HCT116 (cell line): ENCODE measurements around the gene GGA1. TPM values are rescaled to one million over a fixed set of nuclear protein-coding genes. Genes with fewer than 3 reads are reported as not detected.

Experiments used
- ATAC-seq: fragments of 200-7000 bp; cut with Tn5 transposase; 2 replicates; pipeline ENCODE4 v1.9.1; 2020; ENCODE audit warnings: mild to moderate bottlenecking, moderate library complexity
- BruUV-seq: library from RNA; stranded (reverse); fragments of 400-500 nt; replicated peaks from 2 replicates; lab custom pipeline; 2021; lab: Mats Ljungman, UMichigan
- CTCF ChIA-PET: fragments of 300-600 bp; sonication (Branson Sonifier 250); formaldehyde crosslinking; loops from one replicate; lab custom pipeline; 2021; ENCODE audit warnings: antibody characterized with exemption; lab: Charles Lee
- POLR2A ChIA-PET: fragments of 300-600, 350-600 bp; sonication (Branson Sonifier 250); formaldehyde crosslinking; loops from one replicate; lab custom pipeline; 2021; ENCODE audit warnings: antibody characterized with exemption; lab: Charles Lee
- RAD21 ChIA-PET, 2 experiments: fragments of 300-600 bp; sonication (Branson Sonifier 250); formaldehyde crosslinking; loops; one replicate each; lab custom pipeline; 2023; ENCODE audit warnings: low total read pairs in 2 of 2; ENCODE audit not compliant: uncharacterized antibody in 2 of 2, unreplicated experiment in 2 of 2, low non-redundant PET in 1 of 2; lab: Charles Lee
- DNase-seq: peaks from one replicate; pipeline ENCODE4 v3.0.0-alpha.2; 2010; ENCODE audit warnings: low read depth, low spot score
- H2AFZ ChIP-seq: fragments of 200-600 bp; shearing (Covaris generic), sonication (generic); 2 replicates; pipeline ENCODE4 v1.6.1; 2017; ENCODE audit warnings: low read depth, mixed run types, mixed read lengths, antibody characterized with exemption, low read length; ENCODE audit not compliant: poor library complexity, severe bottlenecking
- H3K27ac ChIP-seq: 2 replicates; pipeline ENCODE4 v1.5.1; 2012; ENCODE audit warnings: low read depth, low read length
- H3K27me3 ChIP-seq: fragments of 200-600 bp; sonication (generic); 2 replicates; pipeline ENCODE4 v1.6.1; 2016; ENCODE audit warnings: mixed run types, low read length, mixed read lengths; ENCODE audit not compliant: insufficient read depth
- H3K36me3 ChIP-seq, 2 experiments: fragments of 200-500 bp in 1 of 2; fragments of 200-600 bp in 1 of 2; sonication (Bioruptor generic) in 1 of 2; sonication (generic) in 1 of 2; 2 replicates each; pipeline versions ENCODE4 v1.5.1 to v1.6.1; 2014 to 2016; ENCODE audit warnings: low read length in 2 of 2, inconsistent platforms in 1 of 2, mixed read lengths in 1 of 2, mixed run types in 1 of 2; ENCODE audit not compliant: insufficient read depth in 2 of 2, control insufficient read depth in 1 of 2
- H3K4me1 ChIP-seq, 2 experiments: fragments of 200-600 bp in 1 of 2; sonication (generic) in 1 of 2; 2 replicates each; pipeline versions ENCODE4 v1.5.1 to v1.6.1; 2012 to 2017; ENCODE audit warnings: low read length in 2 of 2, inconsistent platforms in 1 of 2, mild to moderate bottlenecking in 1 of 2, mixed read lengths in 1 of 2, mixed run types in 1 of 2, moderate library complexity in 1 of 2; ENCODE audit not compliant: insufficient read depth in 2 of 2, control insufficient read depth in 1 of 2
- H3K4me2 ChIP-seq: fragments of 200-600 bp; sonication (generic); 2 replicates; pipeline ENCODE4 v1.6.1; 2017; ENCODE audit warnings: mixed run types, low read length, mixed read lengths
- H3K4me3 ChIP-seq, 2 experiments: fragments of 200-600 bp in 1 of 2; sonication (generic) in 1 of 2; replicated peaks in 1 of 2; 2 replicates each; pipeline ENCODE4 v1.5.1; 2011 to 2016; ENCODE audit warnings: low read length in 2 of 2, control low read depth in 1 of 2, low read depth in 1 of 2, mild to moderate bottlenecking in 1 of 2, mixed read lengths in 1 of 2, mixed run types in 1 of 2
- H3K79me2 ChIP-seq: fragments of 200-600 bp; sonication (generic); 2 replicates; pipeline ENCODE4 v1.6.1; 2017; ENCODE audit warnings: mild to moderate bottlenecking, mixed run types, low read length, moderate library complexity, mixed read lengths; ENCODE audit not compliant: insufficient read depth
- H3K9ac ChIP-seq: fragments of 200-600 bp; sonication (generic); 2 replicates; pipeline ENCODE4 v1.6.1; 2016; ENCODE audit warnings: low read length, mixed read lengths
- H3K9me2 ChIP-seq: fragments of 200-600 bp; sonication (generic), shearing (Covaris generic); 2 replicates; pipeline ENCODE4 v1.6.1; 2017; ENCODE audit warnings: mixed run types, mild to moderate bottlenecking, moderate library complexity; ENCODE audit not compliant: insufficient read depth
- H3K9me3 ChIP-seq, 2 experiments: fragments of 200-500 bp in 1 of 2; fragments of 200-600 bp in 1 of 2; sonication (Bioruptor generic) in 1 of 2; sonication (generic) in 1 of 2; 2 replicates each; pipeline ENCODE4 v1.6.1; 2014 to 2017; ENCODE audit warnings: low read length in 2 of 2, mixed read lengths in 2 of 2, inconsistent platforms in 1 of 2, low read depth in 1 of 2, mild to moderate bottlenecking in 1 of 2, mixed run types in 1 of 2, moderate library complexity in 1 of 2; ENCODE audit not compliant: control insufficient read depth in 1 of 2, insufficient read depth in 1 of 2
- H4K20me1 ChIP-seq: fragments of 200-600 bp; sonication (generic), shearing (Covaris generic); 2 replicates; pipeline ENCODE4 v1.6.1; 2017; ENCODE audit warnings: mixed run types, mild to moderate bottlenecking, moderate library complexity; ENCODE audit not compliant: insufficient read depth
- CTCF ChIP-seq, 3 experiments: fragments of 200-600 bp in 1 of 3; sonication (generic) in 1 of 3; IDR thresholded peaks in 2 of 3; conservative IDR thresholded peaks in 1 of 3; 2 replicates each; pipeline ENCODE4 v1.5.1; 2012 to 2017; ENCODE audit warnings: low read depth in 2 of 3, low read length in 2 of 3, antibody characterized with exemption in 1 of 3, borderline replicate concordance in 1 of 3, control low read depth in 1 of 3, mild to moderate bottlenecking in 1 of 3, mixed read lengths in 1 of 3, mixed run types in 1 of 3, moderate library complexity in 1 of 3; ENCODE audit not compliant: insufficient read depth in 1 of 3
- ELF1 ChIP-seq: IDR thresholded peaks from 2 replicates; pipeline ENCODE4 v1.6.1; 2012; ENCODE audit warnings: low read depth, borderline replicate concordance
- POLR2A ChIP-seq: IDR thresholded peaks from 2 replicates; pipeline ENCODE4 v1.7.0; 2011; ENCODE audit warnings: borderline replicate concordance; ENCODE audit not compliant: insufficient read depth, insufficient read length; ENCODE audit errors: extremely low read depth
- POLR2AphosphoS5 ChIP-seq: IDR thresholded peaks from 2 replicates; pipeline ENCODE4 v1.6.1; 2011; ENCODE audit warnings: mild to moderate bottlenecking, low read depth, low read length, moderate library complexity
- REST ChIP-seq: IDR thresholded peaks from 2 replicates; pipeline ENCODE4 v1.6.1; 2012; ENCODE audit warnings: low read depth
- SRF ChIP-seq: IDR thresholded peaks from 2 replicates; pipeline ENCODE4 v1.6.1; 2012; ENCODE audit warnings: low read depth
- TCF7L2 ChIP-seq: IDR thresholded peaks from 2 replicates; pipeline ENCODE4 v1.7.0; 2011; ENCODE audit warnings: borderline replicate concordance, inconsistent platforms; ENCODE audit not compliant: insufficient read depth, insufficient read length; ENCODE audit errors: extremely low read depth
- ZNF274 ChIP-seq: fragments of 200-500 bp; sonication (Bioruptor generic); IDR thresholded peaks from 2 replicates; pipeline ENCODE4 v1.6.1; 2014; ENCODE audit warnings: mild to moderate bottlenecking, low read depth, low read length, inconsistent platforms
- intact Hi-C: fragments of 100-400 bp; cut with micrococcal nuclease; formaldehyde crosslinking; loops from 2 replicates; pipeline ENCODE4 v1.10.0; 2022
- total RNA-seq: library from RNA; stranded (reverse); gene quantifications from one replicate; pipeline ENCODE4 v1.2.1, GENCODE V29; 2021; ENCODE audit not compliant: unreplicated experiment

GGA1 gene
- total RNA-seq, 1 experiment from 2014 or later: 89.8 TPM

- Histone ChIP-seq H3K27me3 (no peaks in the 10 kb centered on the region), H3K36me3 (peaks cover 8 to 17% of the 10 kb centered on the region in 2 experiments; a peak in 2 of 4 replicates), H3K4me1 (peaks cover 11 to 30% of the 10 kb centered on the region in 2 experiments; a peak in 3 of 4 replicates), H3K9me2 (no peaks in the 10 kb centered on the region), H3K9ac (peak overlapping the region; percentile 45), H3K9me3 (no peaks in the 10 kb centered on the region), H3K27ac (peak overlapping the region; percentile 41), H3K4me2 (peak overlapping the region; percentile 71), H3K4me3 (peak overlapping the region; percentile 55 to 93), H3K79me2 (peaks cover 36% of the 10 kb centered on the region), H4K20me1 (no peaks in the 10 kb centered on the region), H2AFZ (no peak overlapping the region)
- TF ChIP-seq ELF1 (no peak), SRF (no peak), REST (no peak), ZNF274 (no peak), POLR2AphosphoS5 (peak; percentile 24; the same call in 1 of the 2 replicates), CTCF (IDR thresholded peaks at IDR 0.05 in 2 of 3, conservative IDR thresholded peaks at IDR 0.05 in 1 of 3; ENCODE audit: borderline replicate concordance in 1 of 3, insufficient read depth in 1 of 3, low read depth in 2 of 3, low read length in 2 of 3) (no peak), POLR2A (peak; percentile 79), TCF7L2 (no peak)
- DNase-seq (no peak), ATAC-seq (peak; percentile 14; the same call in 1 of the 2 replicates)
- intact Hi-C loops: no loop called here
- RAD21 ChIA-PET: interaction anchor here (0.6 to 1.3 kb wide), 4 partner anchors 14 to 484 kb away, joined by 3 to 5 read pairs (median 3); partner anchors contain the start of gene LGALS1 (in 1 of the 2)
- BruUV-seq: TSS peak; percentile 78
- CTCF ChIA-PET: interaction anchor here (1.1 to 2.4 kb wide), 10 partner anchors 14 to 123 kb away, joined by 3 to 38 read pairs (median 5); partner anchors contain the start of gene LGALS1
- POLR2A ChIA-PET: interaction anchor here (0.6 to 3.6 kb wide), 17 partner anchors 9 to 150 kb away, joined by 3 to 71 read pairs (median 5); partner anchors contain the start of genes GCAT, GGA1, LGALS1 and NOL12
These were observed 49.0 kb downstream of the GGA1 start for GRCh38 chr22:37657590-37658132.
